Measurements from ENCODE around the gene SLC22A3. TPM values are rescaled to one million over a fixed set of nuclear protein-coding genes. Genes with fewer than 3 reads are reported as not detected.
A peak's percentile ranks its signal among the peaks of the same experiment; 100 is the strongest.

Gene SLC22A3
- polyA plus RNA-seq, 6 donors from 2014 or later = not detected

DNA sequence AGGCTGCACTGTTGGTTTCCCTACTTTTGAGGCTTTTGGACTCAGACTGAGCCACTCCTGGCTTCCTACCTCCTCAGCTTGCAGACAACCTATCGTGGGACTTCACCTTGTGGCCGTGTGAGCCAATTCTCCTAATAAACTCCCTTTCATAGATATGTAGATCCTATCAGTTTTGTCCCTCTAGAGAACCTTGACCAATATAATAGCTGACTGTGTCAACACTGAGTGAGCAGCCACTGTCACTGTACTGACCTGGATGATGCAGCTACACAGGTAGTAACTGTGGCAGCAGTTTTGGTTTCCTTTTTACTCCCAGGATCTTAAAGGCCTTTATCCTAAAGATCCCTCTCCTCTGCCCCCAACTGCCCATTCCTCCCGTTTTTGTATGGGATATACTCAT, 70.2 kb downstream of the SLC22A3 start:
- Mint-ChIP-seq H3K9me3 (peaks cover 0 to 29% (median 5%) of the 10 kb centered on the region in 7 donors), H3K4me1 (no peaks in the 10 kb centered on the region), H3K4me3 (no peak overlapping the region), H3K27me3 (peaks cover 17 to 32% (median 30%) of the 10 kb centered on the region in 3 donors), H3K27ac (no peak overlapping the region), H3K36me3 (no peaks in the 10 kb centered on the region)
- ATAC-seq (ENCODE audit: low read depth in 2 of 2) (no peak), DNase-seq (no peak)

GRCh38 chr6:160419488-160419887, 71.3 kb downstream of the SLC22A3 start:
- Mint-ChIP-seq H3K4me1 (no peaks in the 10 kb centered on the region), H3K27ac (no peak overlapping the region), H3K4me3 (no peak overlapping the region), H3K9me3 (peaks cover 0 to 23% (median 3%) of the 10 kb centered on the region in 7 donors), H3K27me3 (peaks cover 15 to 32% (median 30%) of the 10 kb centered on the region in 3 donors), H3K36me3 (no peaks in the 10 kb centered on the region)
- ATAC-seq (ENCODE audit: low read depth in 2 of 2) (no peak), DNase-seq (no peak)

- Mint-ChIP-seq H3K9me3 (peaks cover 0 to 13% (median 3%) of the 10 kb centered on the region in 7 donors), H3K27ac (no peak overlapping the region), H3K4me1 (no peaks in the 10 kb centered on the region), H3K4me3 (no peak overlapping the region), H3K36me3 (no peaks in the 10 kb centered on the region), H3K27me3 (peaks cover 20 to 32% (median 30%) of the 10 kb centered on the region in 3 donors)
- no peak for DNase-seq
- no peak for ATAC-seq (ENCODE audit: low read depth in 2 of 2)
Measured at GRCh38 chr6:160420253-160420968, 72.2 kb downstream of the SLC22A3 start.

GRCh38 chr6:160420969-160421556, 72.9 kb downstream of the SLC22A3 start:
- DNase-seq = no peak
- no peak overlapping the region for H3K4me3 Mint-ChIP-seq
- ATAC-seq (ENCODE audit: low read depth in 2 of 2) = no peak
- H3K36me3 Mint-ChIP-seq = no peaks in the 10 kb centered on the region
- no peak overlapping the region for H3K27ac Mint-ChIP-seq
- peaks cover 0 to under 1% (median under 1%) of the 10 kb centered on the region in 3 donors for H3K4me1 Mint-ChIP-seq
- peaks cover 0 to 10% (median 3%) of the 10 kb centered on the region in 7 donors for H3K9me3 Mint-ChIP-seq
- peaks cover 21 to 33% (median 28%) of the 10 kb centered on the region in 3 donors for H3K27me3 Mint-ChIP-seq

GRCh38 chr6:160421854-160422253, 73.7 kb downstream of the SLC22A3 start:
- Mint-ChIP-seq H3K27ac (no peak overlapping the region), H3K4me1 (peaks cover 4 to 6% (median 6%) of the 10 kb centered on the region in 3 donors), H3K27me3 (peaks cover 29 to 41% (median 30%) of the 10 kb centered on the region in 3 donors)

GRCh38 chr6:160424256-160424655, 76.1 kb downstream of the SLC22A3 start:
- no peak for ATAC-seq (ENCODE audit: low read depth in 2 of 2)
- H3K27me3 Mint-ChIP-seq = peaks cover 42 to 46% (median 42%) of the 10 kb centered on the region in 3 donors

More at GRCh38 chr6:160421854-160422253, 73.7 kb downstream of the SLC22A3 start:
- Mint-ChIP-seq H3K36me3 (no peaks in the 10 kb centered on the region), H3K4me3 (peak overlapping the region in 1 of 8 donors; percentile 57), H3K9me3 (peaks cover 0 to 10% (median 4%) of the 10 kb centered on the region in 7 donors)
- DNase-seq (no peak), ATAC-seq (ENCODE audit: low read depth in 2 of 2) (no peak)

GRCh38 chr6:160426136-160426535, 78.0 kb downstream of the SLC22A3 start:
- H3K36me3 Mint-ChIP-seq = no peaks in the 10 kb centered on the region
- ATAC-seq (ENCODE audit: low read depth in 2 of 2) (no peak), DNase-seq (no peak)
- no peak overlapping the region for H3K4me3 Mint-ChIP-seq
- H3K4me1 Mint-ChIP-seq = peaks cover 4 to 6% (median 6%) of the 10 kb centered on the region in 3 donors
- peaks cover 0 to 10% (median 4%) of the 10 kb centered on the region in 7 donors for H3K9me3 Mint-ChIP-seq
- H3K27ac Mint-ChIP-seq = no peak overlapping the region
- H3K27me3 Mint-ChIP-seq = peaks cover 35 to 49% (median 38%) of the 10 kb centered on the region in 3 donors

More at GRCh38 chr6:160424256-160424655, 76.1 kb downstream of the SLC22A3 start:
- Mint-ChIP-seq H3K27ac (no peak overlapping the region), H3K9me3 (peaks cover 0 to 10% (median 4%) of the 10 kb centered on the region in 7 donors), H3K36me3 (no peaks in the 10 kb centered on the region), H3K4me1 (peaks cover 4 to 6% (median 6%) of the 10 kb centered on the region in 3 donors), H3K4me3 (no peak overlapping the region)
- no peak for DNase-seq

GRCh38 chr6:160427312-160428068, 79.3 kb downstream of the SLC22A3 start:
- peaks cover 4 to 6% (median 6%) of the 10 kb centered on the region in 3 donors for H3K4me1 Mint-ChIP-seq
- no peak for ATAC-seq (ENCODE audit: low read depth in 2 of 2)

DNA sequence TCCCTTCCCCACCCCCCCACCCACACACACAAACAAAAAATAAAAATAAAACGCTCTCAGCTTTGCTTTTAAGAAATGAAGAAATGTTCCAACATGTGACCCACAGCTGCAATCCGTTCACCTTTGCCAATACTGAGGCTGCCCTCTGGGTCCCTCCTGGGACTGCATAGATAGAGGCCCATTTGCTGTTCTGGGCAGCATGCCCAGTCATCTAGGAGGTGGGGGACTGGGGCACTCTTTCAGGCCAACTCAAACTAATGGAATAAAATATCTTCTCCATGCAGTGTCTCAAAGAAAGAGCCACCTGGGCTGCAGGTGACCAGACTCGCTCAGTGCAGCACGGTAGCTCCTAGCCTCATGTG, 79.9 kb downstream of the SLC22A3 start:
- peaks cover 4 to 6% (median 6%) of the 10 kb centered on the region in 3 donors for H3K4me1 Mint-ChIP-seq
- no peaks in the 10 kb centered on the region for H3K36me3 Mint-ChIP-seq
- DNase-seq (no peak), ATAC-seq (ENCODE audit: low read depth in 2 of 2) (no peak)
- peaks cover 29 to 44% (median 30%) of the 10 kb centered on the region in 3 donors for H3K27me3 Mint-ChIP-seq
- H3K27ac Mint-ChIP-seq = no peak overlapping the region
- H3K9me3 Mint-ChIP-seq = peaks cover 0 to 4% (median 1%) of the 10 kb centered on the region in 7 donors
- no peak overlapping the region for H3K4me3 Mint-ChIP-seq

More at GRCh38 chr6:160427312-160428068, 79.3 kb downstream of the SLC22A3 start:
- DNase-seq = no peak
- Mint-ChIP-seq H3K4me3 (no peak overlapping the region), H3K36me3 (no peaks in the 10 kb centered on the region), H3K27ac (no peak overlapping the region), H3K27me3 (peaks cover 24 to 44% (median 29%) of the 10 kb centered on the region in 3 donors), H3K9me3 (peaks cover 0 to 4% (median 2%) of the 10 kb centered on the region in 7 donors)

GRCh38 chr6:160428818-160429619, 80.8 kb downstream of the SLC22A3 start:
- no peak overlapping the region for H3K4me3 Mint-ChIP-seq
- peaks cover 4 to 6% (median 6%) of the 10 kb centered on the region in 3 donors for H3K4me1 Mint-ChIP-seq
- no peak for ATAC-seq (ENCODE audit: low read depth in 2 of 2)
- peaks cover 0 to 4% (median 0%) of the 10 kb centered on the region in 7 donors for H3K9me3 Mint-ChIP-seq
- no peak overlapping the region for H3K27ac Mint-ChIP-seq
- H3K27me3 Mint-ChIP-seq = peaks cover 29 to 50% (median 36%) of the 10 kb centered on the region in 3 donors
- DNase-seq = no peak
- no peaks in the 10 kb centered on the region for H3K36me3 Mint-ChIP-seq

DNA sequence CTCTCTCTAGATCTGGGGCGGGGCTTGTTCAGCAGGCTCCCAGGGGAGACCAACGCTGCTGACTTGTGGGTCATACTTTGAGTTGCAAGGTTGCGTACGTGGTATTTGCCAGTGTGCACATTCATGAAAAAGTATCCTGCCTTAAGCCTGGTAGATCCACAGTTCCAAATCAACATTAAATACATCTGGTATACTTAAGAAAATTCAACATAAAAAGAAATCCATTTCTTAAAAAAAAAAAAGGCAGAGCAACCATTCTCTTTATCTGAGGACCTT, 81.4 kb downstream of the SLC22A3 start:
- ATAC-seq (ENCODE audit: low read depth in 2 of 2) (no peak), DNase-seq (no peak)
- Mint-ChIP-seq H3K4me1 (peaks cover 4 to 6% (median 6%) of the 10 kb centered on the region in 3 donors), H3K27me3 (peaks cover 29 to 48% (median 36%) of the 10 kb centered on the region in 3 donors), H3K4me3 (no peak overlapping the region), H3K27ac (no peak overlapping the region), H3K36me3 (no peaks in the 10 kb centered on the region), H3K9me3 (peaks cover 0 to 4% (median 0%) of the 10 kb centered on the region in 7 donors)

DNA sequence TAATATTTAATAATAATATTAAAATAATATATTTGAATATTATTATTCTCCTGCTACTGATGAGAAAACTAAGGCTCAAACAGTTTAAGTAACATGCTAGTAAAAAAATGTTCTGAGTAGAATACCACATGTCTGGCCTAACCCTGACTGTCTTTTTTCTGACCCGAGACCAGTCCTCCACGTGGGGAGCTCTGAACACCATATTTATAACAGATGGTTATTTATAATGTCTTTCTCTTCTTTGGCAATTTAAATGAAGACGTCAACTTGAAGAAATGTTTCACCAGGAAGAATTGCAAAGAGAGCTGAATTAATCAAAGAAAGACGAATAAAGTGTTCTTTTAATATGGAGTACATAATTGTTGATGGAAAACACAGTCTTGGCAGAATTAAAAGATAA, 82.0 kb downstream of the SLC22A3 start:
- H3K27me3 Mint-ChIP-seq = peaks cover 29 to 49% (median 37%) of the 10 kb centered on the region in 3 donors
- no peak overlapping the region for H3K27ac Mint-ChIP-seq
- peaks cover 4 to 6% (median 6%) of the 10 kb centered on the region in 3 donors for H3K4me1 Mint-ChIP-seq
- ATAC-seq (ENCODE audit: low read depth in 2 of 2) (no peak), DNase-seq (no peak)
- H3K9me3 Mint-ChIP-seq = peaks cover 0 to 4% (median 0%) of the 10 kb centered on the region in 7 donors
- H3K36me3 Mint-ChIP-seq = no peaks in the 10 kb centered on the region
- no peak overlapping the region for H3K4me3 Mint-ChIP-seq

- no peak for DNase-seq
- Mint-ChIP-seq H3K4me3 (no peak overlapping the region), H3K27me3 (peaks cover 33 to 54% (median 43%) of the 10 kb centered on the region in 3 donors), H3K36me3 (no peaks in the 10 kb centered on the region), H3K9me3 (peaks cover 0 to 4% (median 0%) of the 10 kb centered on the region in 7 donors), H3K4me1 (peaks cover 4 to 6% (median 6%) of the 10 kb centered on the region in 3 donors), H3K27ac (no peak overlapping the region)
- ATAC-seq (ENCODE audit: low read depth in 2 of 2) = no peak
Measured at GRCh38 chr6:160430751-160431150, 82.6 kb downstream of the SLC22A3 start.

Measured in naive B cell (primary cell).